Kidney (tissue), 14 donors: ENCODE data around the gene RAD50. TPM values are rescaled to one million over a fixed set of nuclear protein-coding genes. Genes with fewer than 3 reads are reported as not detected.
A peak's percentile ranks its signal among the peaks of the same experiment; 100 is the strongest.

Source experiments
- DNase-seq, 5 donors: peaks; one replicate each; pipeline ENCODE4 v3.0.0-alpha.2; 2013 to 2020
- FAIRE-seq: peaks from 2 replicates; lab custom pipeline; 2012; peaks lifted over from hg19 to GRCh38; lab: Jason Lieb, UNC
- H3K27ac ChIP-seq, 2 donors: one replicate each; pipeline ENCODE4 v1.7.0; 2013; ENCODE audit warnings: low read depth in 2 of 2, low read length in 2 of 2, inconsistent platforms in 1 of 2
- H3K27me3 ChIP-seq: one replicate; pipeline ENCODE4 v1.7.1; 2013; ENCODE audit warnings: low read length, inconsistent platforms; ENCODE audit not compliant: control insufficient read depth, insufficient read depth
- H3K36me3 ChIP-seq, 3 donors: one replicate each; pipeline versions ENCODE4 v1.7.0 to v1.7.1; 2013; ENCODE audit warnings: low read length in 3 of 3, control low read depth in 1 of 3, inconsistent platforms in 1 of 3; ENCODE audit not compliant: insufficient read depth in 3 of 3, control insufficient read depth in 2 of 3
- H3K4me1 ChIP-seq, 3 donors: one replicate each; pipeline versions ENCODE4 v1.7.0 to v1.7.1; 2013; ENCODE audit warnings: low read length in 3 of 3, inconsistent platforms in 1 of 3, low read depth in 1 of 3; ENCODE audit not compliant: control insufficient read depth in 2 of 3, insufficient read depth in 2 of 3
- H3K4me3 ChIP-seq, 3 donors: one replicate each; pipeline versions ENCODE4 v1.7.0 to v1.8.1; 2013; ENCODE audit warnings: low read length in 3 of 3, control low read depth in 1 of 3, inconsistent platforms in 1 of 3
- H3K9ac ChIP-seq, 3 donors: one replicate each; pipeline versions ENCODE4 v1.7.0 to v1.7.1; 2013; ENCODE audit warnings: low read length in 3 of 3, control low read depth in 1 of 3, inconsistent platforms in 1 of 3
- H3K9me3 ChIP-seq, 3 donors: one replicate each; pipeline versions ENCODE4 v1.7.0 to v1.7.1; 2013; ENCODE audit warnings: low read length in 3 of 3, control low read depth in 1 of 3, inconsistent platforms in 1 of 3; ENCODE audit not compliant: control insufficient read depth in 2 of 3, insufficient read depth in 1 of 3
- CTCF ChIP-seq: IDR thresholded peaks from 3 replicates; pipeline ENCODE4 v1.5.1; 2012; ENCODE audit warnings: mild to moderate bottlenecking, moderate library complexity, borderline replicate concordance; ENCODE audit not compliant: insufficient read depth; ENCODE audit errors: extremely low read depth
- intact Hi-C: fragments of 100-400 bp; cut with DNase I; formaldehyde crosslinking; loops from one replicate; pipeline ENCODE4 v1.11.1; 2022
- polyA plus RNA-seq: library from polyadenylated mRNA; stranded (reverse); fragments of 350-450 nt; fragmentation: Illumina TruSeq; extraction: RNeasy Lipid Tissue Mini Kit (QIAGEN cat#74804); gene quantifications from one replicate; pipeline ENCODE4 v1.2.3, GENCODE V29; 2014; ENCODE audit warnings: low read depth, low replicate concordance; ENCODE audit not compliant: insufficient read depth
- total RNA-seq: library from RNA; stranded (reverse); fragmentation: NEBNext Ultra II Directional; extraction: Animal tissue kit (Norgen Biotek cat#: 25700); gene quantifications from one replicate; pipeline ENCODE4 v1.2.1, GENCODE V29; 2021
- donor health status: control.
- donor health status: control.
- donor health status: control.
- donor health status: control.
- donor health status: control.
- donor health status: DM: yes; HTN: yes; CAD: no.
- donor health status: Normal renal cell carcinoma (clear cell type).

The RAD50 gene
- total and polyA plus RNA-seq, 2 donors from 2014 or later = 12.6 to 36.4 TPM

GRCh38 chr5:132549576-132549975 lies 7.2 kb upstream of the RAD50 start:
- no peaks in the 10 kb centered on the region for H3K27me3 ChIP-seq
- no peak for TF ChIP-seq CTCF
- DNase-seq (no peak), FAIRE-seq (no peak)
- no peaks in the 10 kb centered on the region for H3K36me3 ChIP-seq
- H3K9ac ChIP-seq = no peak overlapping the region
- H3K4me3 ChIP-seq = no peak overlapping the region
- no peaks in the 10 kb centered on the region for H3K9me3 ChIP-seq
- no peak overlapping the region for H3K27ac ChIP-seq
- intact Hi-C loops = no loop called here
- H3K4me1 ChIP-seq = no peaks in the 10 kb centered on the region

GRCh38 chr5:132556153-132556762 lies 519 bp upstream of the RAD50 start:
- intact Hi-C loops = no loop called here
- H3K4me3 ChIP-seq = peak overlapping the region; percentile 79 to 88 (median 83)
- H3K27me3 ChIP-seq = no peaks in the 10 kb centered on the region
- FAIRE-seq = no peak
- no peak for TF ChIP-seq CTCF
- peak overlapping the region; percentile 63 to 82 for H3K27ac ChIP-seq
- peaks cover 0 to 5% (median 2%) of the 10 kb centered on the region in 3 donors for H3K4me1 ChIP-seq
- peak overlapping the region; percentile 41 to 90 (median 56) for H3K9ac ChIP-seq
- peak in 1 of 5 donors; percentile 1 for DNase-seq
- H3K9me3 ChIP-seq = no peaks in the 10 kb centered on the region
- no peaks in the 10 kb centered on the region for H3K36me3 ChIP-seq

- FAIRE-seq = no peak
These were observed 848 bp downstream of the RAD50 start for GRCh38 chr5:132557478-132558172.

More at GRCh38 chr5:132557478-132558172, 848 bp downstream of the RAD50 start:
- no peaks in the 10 kb centered on the region for H3K27me3 ChIP-seq
- peak in 4 of 5 donors; percentile 43 to 68 (median 62) for DNase-seq
- peak overlapping the region; percentile 79 to 88 (median 83) for H3K4me3 ChIP-seq
- peak overlapping the region; percentile 63 to 82 for H3K27ac ChIP-seq
- peak overlapping the region; percentile 46 to 90 (median 56) for H3K9ac ChIP-seq
- peaks cover 0 to 2% (median 0%) of the 10 kb centered on the region in 3 donors for H3K36me3 ChIP-seq
- peaks cover 0 to 5% (median 2%) of the 10 kb centered on the region in 3 donors for H3K4me1 ChIP-seq
- H3K9me3 ChIP-seq = no peaks in the 10 kb centered on the region
- no peak for TF ChIP-seq CTCF
- intact Hi-C loops = no loop called here
